RWPE2 (cell line): Measurements from ENCODE around the gene CBX8.

Experiments
- ATAC-seq: fragments of 200-7000 bp; cut with Tn5 transposase; 3 replicates; pipeline ENCODE4 v1.9.1; 2021; ENCODE audit warnings: low read depth
- DNase-seq: peaks from one replicate; pipeline ENCODE4 v3.0.0-alpha.2; 2020; ENCODE audit warnings: low spot score
- H3K27ac ChIP-seq: fragments of 450-650 bp; 2 replicates; pipeline ENCODE4 v1.5.1; 2017; ENCODE audit warnings: mild to moderate bottlenecking; ENCODE audit not compliant: poor library complexity, severe bottlenecking
- H3K27me3 ChIP-seq: fragments of 250-450 bp; sonication (Bioruptor Pico); 2 replicates; pipeline ENCODE4 v1.5.1; 2021; ENCODE audit warnings: mild to moderate bottlenecking, moderate library complexity; ENCODE audit not compliant: insufficient read depth, poor library complexity, severe bottlenecking
- H3K36me3 ChIP-seq: fragments of 250-450 bp; sonication (Bioruptor Pico); 2 replicates; pipeline ENCODE4 v1.5.1; 2020; ENCODE audit warnings: low read depth, mild to moderate bottlenecking, moderate library complexity
- H3K4me1 ChIP-seq: fragments of 250-450 bp; sonication (Bioruptor Pico); 2 replicates; pipeline ENCODE4 v1.5.1; 2021; ENCODE audit warnings: mild to moderate bottlenecking, moderate library complexity; ENCODE audit not compliant: insufficient read depth, poor library complexity, severe bottlenecking
- H3K4me3 ChIP-seq: fragments of 250-450 bp; sonication (Bioruptor Pico); 2 replicates; pipeline ENCODE4 v1.5.1; 2021; ENCODE audit warnings: mild to moderate bottlenecking, moderate library complexity; ENCODE audit not compliant: severe bottlenecking
- H3K9me3 ChIP-seq: fragments of 250-450 bp; sonication (Bioruptor Pico); 2 replicates; pipeline ENCODE4 v1.5.1; 2021; ENCODE audit warnings: mild to moderate bottlenecking, moderate library complexity; ENCODE audit not compliant: severe bottlenecking
- CTCF ChIP-seq: fragments of 450-650 bp; IDR thresholded peaks from one replicate; pipeline ENCODE4 v1.5.1; 2017; ENCODE audit warnings: mild to moderate bottlenecking, moderate library complexity; ENCODE audit not compliant: poor library complexity, severe bottlenecking

Gene CBX8

GRCh38 chr17:79749958-79750357, 46.9 kb downstream of the CBX8 start:
- Histone ChIP-seq H3K9me3 (no peaks in the 10 kb centered on the region), H3K4me1 (no peaks in the 10 kb centered on the region), H3K4me3 (no peak overlapping the region), H3K27me3 (peaks cover 53% of the 10 kb centered on the region), H3K36me3 (no peaks in the 10 kb centered on the region), H3K27ac (no peak overlapping the region)
- ATAC-seq (no peak), DNase-seq (no peak)
- TF ChIP-seq CTCF: no peak

GRCh38 chr17:79749156-79749815, 47.6 kb downstream of the CBX8 start:
- Histone ChIP-seq H3K9me3 (no peaks in the 10 kb centered on the region), H3K27me3 (peaks cover 53% of the 10 kb centered on the region), H3K36me3 (no peaks in the 10 kb centered on the region), H3K4me3 (no peak overlapping the region), H3K4me1 (no peaks in the 10 kb centered on the region), H3K27ac (no peak overlapping the region)
- no peak for TF ChIP-seq CTCF
- peak; percentile 23; the same call in 1 of the 3 replicates for ATAC-seq
- DNase-seq: no peak

- no peak for TF ChIP-seq CTCF
- no peaks in the 10 kb centered on the region for H3K4me1 ChIP-seq
- no peak overlapping the region for H3K27ac ChIP-seq
- peaks cover 56% of the 10 kb centered on the region for H3K27me3 ChIP-seq
- H3K36me3 ChIP-seq: no peaks in the 10 kb centered on the region
- no peak overlapping the region for H3K4me3 ChIP-seq
- no peak for ATAC-seq
- DNase-seq: no peak
- H3K9me3 ChIP-seq: no peaks in the 10 kb centered on the region
Observed at GRCh38 chr17:79748295-79749099, 48.4 kb downstream of the CBX8 start.

GRCh38 chr17:79747508-79748294, 49.2 kb downstream of the CBX8 start:
- Histone ChIP-seq H3K36me3 (no peaks in the 10 kb centered on the region), H3K27ac (no peak overlapping the region), H3K9me3 (no peaks in the 10 kb centered on the region), H3K27me3 (peaks cover 60% of the 10 kb centered on the region), H3K4me3 (no peak overlapping the region), H3K4me1 (no peaks in the 10 kb centered on the region)
- no peak for TF ChIP-seq CTCF
- ATAC-seq (no peak), DNase-seq (no peak)
